ENCODE data around the gene ERCC6L2.

ERCC6L2 gene

GRCh38 chr9:95874303-95874988 is 1.0 kb upstream of the ERCC6L2 start:
- TF ChIP-seq FOXP2 (optimal IDR thresholded peaks at IDR 0.05; ENCODE audit: borderline replicate concordance, extremely low read depth, extremely low read length, insufficient read depth): no peak
- no peak for TF ChIP-seq REST (IDR thresholded peaks at IDR 0.05; ENCODE audit: insufficient read depth in 1 of 2, low read depth in 2 of 2, low read length in 2 of 2)
- no peak for TF ChIP-seq TAF1 (IDR thresholded peaks at IDR 0.05; ENCODE audit: borderline replicate concordance, insufficient read depth, low read length)
- no peak for TF ChIP-seq SIN3A (IDR thresholded peaks at IDR 0.05; ENCODE audit: borderline replicate concordance, insufficient read depth, low read length)
- no peak for TF ChIP-seq POLR2AphosphoS5 (IDR thresholded peaks at IDR 0.05; ENCODE audit: low read depth, low read length)

GRCh38 chr9:95874989-95875304 is 544 bp upstream of the ERCC6L2 start:
- TF ChIP-seq SIN3A (IDR thresholded peaks at IDR 0.05; ENCODE audit: borderline replicate concordance, insufficient read depth, low read length): no peak
- no peak for TF ChIP-seq FOXP2 (optimal IDR thresholded peaks at IDR 0.05; ENCODE audit: borderline replicate concordance, extremely low read depth, extremely low read length, insufficient read depth)
- TF ChIP-seq TAF1 (IDR thresholded peaks at IDR 0.05; ENCODE audit: borderline replicate concordance, insufficient read depth, low read length): no peak
- no peak for TF ChIP-seq REST (IDR thresholded peaks at IDR 0.05; ENCODE audit: insufficient read depth in 1 of 2, low read depth in 2 of 2, low read length in 2 of 2)
- no peak for TF ChIP-seq POLR2AphosphoS5 (IDR thresholded peaks at IDR 0.05; ENCODE audit: low read depth, low read length)

- TF ChIP-seq SIN3A (IDR thresholded peaks at IDR 0.05; ENCODE audit: borderline replicate concordance, insufficient read depth, low read length) (no peak), REST (IDR thresholded peaks at IDR 0.05; ENCODE audit: insufficient read depth in 1 of 2, low read depth in 2 of 2, low read length in 2 of 2) (no peak; a peak in 1 of 4 replicates), TAF1 (IDR thresholded peaks at IDR 0.05; ENCODE audit: borderline replicate concordance, insufficient read depth, low read length) (no peak)
Measured at GRCh38 chr9:95876138-95876444, 600 bp downstream of the ERCC6L2 start.

- no peak for TF ChIP-seq POLR2AphosphoS5 (IDR thresholded peaks at IDR 0.05; ENCODE audit: low read depth, low read length)
- TF ChIP-seq SIN3A (IDR thresholded peaks at IDR 0.05; ENCODE audit: borderline replicate concordance, insufficient read depth, low read length): no peak
- TF ChIP-seq FOXP2 (optimal IDR thresholded peaks at IDR 0.05; ENCODE audit: borderline replicate concordance, extremely low read depth, extremely low read length, insufficient read depth): no peak
- no peak for TF ChIP-seq TAF1 (IDR thresholded peaks at IDR 0.05; ENCODE audit: borderline replicate concordance, insufficient read depth, low read length)
- TF ChIP-seq REST (IDR thresholded peaks at IDR 0.05; ENCODE audit: insufficient read depth in 1 of 2, low read depth in 2 of 2, low read length in 2 of 2): no peak
Measured at GRCh38 chr9:95876595-95876994, 1.1 kb downstream of the ERCC6L2 start.

GRCh38 chr9:95877984-95878383 is 2.5 kb downstream of the ERCC6L2 start:
- TF ChIP-seq POLR2AphosphoS5 (IDR thresholded peaks at IDR 0.05; ENCODE audit: low read depth, low read length) (no peak), SIN3A (IDR thresholded peaks at IDR 0.05; ENCODE audit: borderline replicate concordance, insufficient read depth, low read length) (no peak), FOXP2 (optimal IDR thresholded peaks at IDR 0.05; ENCODE audit: borderline replicate concordance, extremely low read depth, extremely low read length, insufficient read depth) (no peak), TAF1 (IDR thresholded peaks at IDR 0.05; ENCODE audit: borderline replicate concordance, insufficient read depth, low read length) (no peak), REST (IDR thresholded peaks at IDR 0.05; ENCODE audit: insufficient read depth in 1 of 2, low read depth in 2 of 2, low read length in 2 of 2) (no peak)

Data from PFSK-1 (cell line).